ENCODE data around the gene ERCC3.

- TF ChIP-seq CTCF (IDR thresholded peaks at IDR 0.05; ENCODE audit: low read length) (no peak), EZH2 (IDR thresholded peaks at IDR 0.05; ENCODE audit: borderline replicate concordance, low read length) (no peak)
Measured at GRCh38 chr2:127283275-127283674, 10.7 kb downstream of the ERCC3 start.
